GM23248 (cell line): ENCODE results near the gene TMEM74B. TPM values are rescaled to one million over a fixed set of nuclear protein-coding genes. Genes with fewer than 3 reads are reported as not detected.

Experiments used
- DNase-seq: peaks from one replicate; pipeline ENCODE4 v3.0.0-alpha.2; 2015
- H2AFZ ChIP-seq: fragments of 200-600 bp; sonication (generic); 2 replicates; pipeline ENCODE4 v1.6.1; 2016; ENCODE audit warnings: antibody characterized with exemption
- H3F3A ChIP-seq: fragments of 200-600 bp; sonication (generic); 2 replicates; pipeline ENCODE4 v1.6.1; 2016; ENCODE audit warnings: mild to moderate bottlenecking, antibody characterized with exemption, mixed run types; ENCODE audit not compliant: insufficient read depth
- H3K27ac ChIP-seq: fragments of 200-600 bp; sonication (generic); 2 replicates; pipeline ENCODE4 v1.5.1; 2016; ENCODE audit warnings: mild to moderate bottlenecking
- H3K27me3 ChIP-seq: fragments of 200-600 bp; sonication (generic); replicated peaks from 2 replicates; pipeline ENCODE4 v1.6.1; 2016; ENCODE audit warnings: mild to moderate bottlenecking; ENCODE audit not compliant: insufficient read depth
- H3K36me3 ChIP-seq: fragments of 200-600 bp; sonication (generic); 2 replicates; pipeline ENCODE4 v1.6.1; 2016; ENCODE audit warnings: low read depth, mild to moderate bottlenecking
- H3K4me1 ChIP-seq: fragments of 200-600 bp; sonication (generic); 2 replicates; pipeline ENCODE4 v1.6.1; 2016; ENCODE audit warnings: mild to moderate bottlenecking; ENCODE audit not compliant: insufficient read depth
- H3K4me2 ChIP-seq: fragments of 200-600 bp; sonication (generic); one replicate; pipeline ENCODE4 v1.6.1; 2016; ENCODE audit warnings: mild to moderate bottlenecking; ENCODE audit not compliant: unreplicated experiment
- H3K4me3 ChIP-seq: fragments of 200-600 bp; sonication (generic); 2 replicates; pipeline ENCODE4 v1.5.1; 2016; ENCODE audit warnings: mild to moderate bottlenecking
- H3K79me2 ChIP-seq: fragments of 200-600 bp; sonication (generic); 2 replicates; pipeline ENCODE4 v1.6.1; 2016; ENCODE audit warnings: mild to moderate bottlenecking; ENCODE audit not compliant: insufficient read depth
- H3K9ac ChIP-seq: fragments of 200-600 bp; sonication (generic); 2 replicates; pipeline ENCODE4 v1.6.1; 2016; ENCODE audit warnings: mild to moderate bottlenecking
- H3K9me2 ChIP-seq: fragments of 200-600 bp; sonication (generic); 2 replicates; pipeline ENCODE4 v1.6.1; 2016; ENCODE audit warnings: mixed run types, mild to moderate bottlenecking, moderate library complexity; ENCODE audit not compliant: insufficient read depth
- H3K9me3 ChIP-seq: fragments of 200-600 bp; sonication (generic); one replicate; pipeline ENCODE4 v1.6.1; 2017; ENCODE audit warnings: low read depth
- H4K20me1 ChIP-seq: fragments of 200-600 bp; sonication (generic); 2 replicates; pipeline ENCODE4 v1.6.0; 2016; ENCODE audit not compliant: insufficient read depth
- EZH2 ChIP-seq: fragments of 200-600 bp; sonication (generic); IDR thresholded peaks from 2 replicates; pipeline ENCODE4 v1.6.1; 2018; ENCODE audit warnings: antibody characterized with exemption, mild to moderate bottlenecking; ENCODE audit not compliant: insufficient read depth, poor library complexity, severe bottlenecking
- EZH2phosphoT487 ChIP-seq: fragments of 200-600 bp; sonication (generic); IDR thresholded peaks from 2 replicates; pipeline ENCODE4 v1.6.1; 2018; ENCODE audit warnings: antibody characterized with exemption, moderate library complexity, mild to moderate bottlenecking, low read depth; ENCODE audit not compliant: insufficient read depth
- WGBS, 2 experiments: methylation state at CpG; one replicate each; pipeline ENCODE4 v1.1.6; 2015 to 2017; ENCODE audit warnings: low lambda C conversion rate in 2 of 2, low coverage in 1 of 2; ENCODE audit errors: missing lambda C conversion rate in 2 of 2; 5-methylcytosine and 5-hydroxymethylcytosine counted together
- in situ Hi-C: fragments of 300-500 bp; cut with MboI; formaldehyde crosslinking; loops from 2 replicates; pipeline ENCODE4 v1.15.0; 2020
- polyA plus RNA-seq: library from polyadenylated mRNA; unstranded; fragments of >200 nt; fragmentation: Nextera tagmentation; extraction: Ambion mirVana; gene quantifications from 2 replicates; pipeline ENCODE4 v1.2.1, GENCODE V29; 2016
- total RNA-seq: library from RNA; depleted of rRNA; stranded (reverse); fragments of >200 nt; shearing (Covaris generic); gene quantifications from 2 replicates; pipeline ENCODE4 v1.2.3, GENCODE V29; 2014

Gene TMEM74B
- total and polyA plus RNA-seq, 2 experiments from 2014 or later: 0.18 to 0.43 TPM

DNA sequence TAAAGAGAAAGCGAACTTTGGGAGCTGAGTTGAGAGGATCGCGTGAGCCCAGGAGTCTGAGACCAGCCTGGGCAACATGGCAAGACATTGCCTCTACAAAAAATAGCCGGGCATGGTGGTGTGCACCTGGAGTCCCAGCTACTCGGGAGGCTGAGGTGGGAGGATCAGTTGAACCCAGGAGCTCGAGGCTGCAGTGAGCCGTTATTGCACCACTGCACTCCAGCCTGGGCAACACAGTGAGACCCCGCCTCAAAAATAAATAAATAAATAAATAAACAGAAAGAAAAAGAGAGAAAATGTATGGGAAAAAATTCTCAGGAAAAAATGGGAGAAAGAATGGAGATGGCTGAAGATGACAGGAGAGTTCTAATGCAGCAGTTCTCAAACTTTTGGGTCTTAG, 21.0 kb upstream of the TMEM74B start:
- no peaks in the 10 kb centered on the region for H3K36me3 ChIP-seq
- H3K4me3 ChIP-seq: no peak overlapping the region
- H3K27me3 ChIP-seq: peaks cover 48% of the 10 kb centered on the region
- no peak overlapping the region for H3K4me2 ChIP-seq
- no peaks in the 10 kb centered on the region for H3K9me3 ChIP-seq
- no peaks in the 10 kb centered on the region for H3K79me2 ChIP-seq
- no peak overlapping the region for H3K9ac ChIP-seq
- WGBS, 2 experiments: 69 to 72% methylated on average over 8 of the region's 8 CpGs
- no peak for DNase-seq
- H3K4me1 ChIP-seq: no peaks in the 10 kb centered on the region
- no peak overlapping the region for H2AFZ ChIP-seq
- no peaks in the 10 kb centered on the region for H4K20me1 ChIP-seq
- in situ Hi-C loops: loop anchor here (25.0 kb wide), 1 partner anchor 394 kb away; no protein-coding TSS in a partner anchor
- H3F3A ChIP-seq: no peaks in the 10 kb centered on the region
- H3K9me2 ChIP-seq: no peaks in the 10 kb centered on the region
- TF ChIP-seq EZH2phosphoT487: no peak
- TF ChIP-seq EZH2: no peak
- H3K27ac ChIP-seq: no peak overlapping the region

DNA sequence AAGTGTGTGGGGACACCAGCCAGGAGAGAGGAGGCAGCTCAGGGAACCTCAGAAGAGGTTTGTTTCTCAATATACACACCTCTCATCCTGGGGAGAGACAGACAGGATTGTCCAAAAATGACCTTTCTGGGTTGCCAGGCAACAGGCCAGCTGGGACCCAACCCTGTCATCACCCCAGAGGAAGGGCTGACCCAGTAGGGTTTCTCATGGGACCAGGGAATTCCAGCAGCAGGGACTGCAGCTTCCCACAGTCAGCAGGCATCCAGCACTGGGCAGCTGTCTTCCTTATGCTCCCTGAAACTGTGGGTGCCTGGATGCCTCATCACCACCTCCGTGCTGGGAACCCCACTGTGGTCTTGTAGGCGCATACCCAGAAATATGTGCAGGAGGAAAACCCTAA, 19.8 kb upstream of the TMEM74B start:
- no peak overlapping the region for H2AFZ ChIP-seq
- H3K36me3 ChIP-seq: no peaks in the 10 kb centered on the region
- no peaks in the 10 kb centered on the region for H3K9me3 ChIP-seq
- no peaks in the 10 kb centered on the region for H3K9me2 ChIP-seq
- in situ Hi-C loops: loop anchor here (25.0 kb wide), 1 partner anchor 392 kb away; no protein-coding TSS in a partner anchor
- no peak overlapping the region for H3K9ac ChIP-seq
- WGBS, 2 experiments: 63 to 70% methylated on average over 2 of the region's 2 CpGs
- no peak for TF ChIP-seq EZH2
- no peak for TF ChIP-seq EZH2phosphoT487
- no peak overlapping the region for H3K4me2 ChIP-seq
- no peaks in the 10 kb centered on the region for H4K20me1 ChIP-seq
- no peak overlapping the region for H3K27ac ChIP-seq
- no peaks in the 10 kb centered on the region for H3F3A ChIP-seq
- H3K4me3 ChIP-seq: no peak overlapping the region
- H3K4me1 ChIP-seq: no peaks in the 10 kb centered on the region
- H3K27me3 ChIP-seq: peaks cover 44% of the 10 kb centered on the region
- no peaks in the 10 kb centered on the region for H3K79me2 ChIP-seq
- no peak for DNase-seq

DNA sequence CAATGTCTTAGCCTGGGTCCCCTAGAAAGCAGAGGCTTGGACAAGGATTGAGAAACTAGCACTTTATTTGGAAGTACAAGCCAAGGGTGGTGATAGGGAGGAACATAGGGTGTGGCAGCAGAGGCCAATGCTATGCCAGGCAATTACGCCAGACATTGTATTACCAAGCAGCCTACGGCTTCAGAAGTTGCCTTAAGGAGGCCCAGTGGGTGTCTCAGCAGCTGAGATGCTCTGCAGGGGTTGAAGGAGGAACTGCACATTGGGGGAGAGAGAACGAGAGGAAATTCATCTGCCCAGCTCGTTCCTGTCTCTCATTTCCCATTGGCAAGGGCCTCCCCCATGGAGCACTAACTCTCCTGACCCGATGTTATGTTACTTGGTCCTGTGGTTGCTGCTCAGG, 19.3 kb upstream of the TMEM74B start:
- in situ Hi-C loops: loop anchor here (25.0 kb wide), 1 partner anchor 392 kb away; no protein-coding TSS in a partner anchor
- TF ChIP-seq EZH2 (no peak), EZH2phosphoT487 (no peak)
- H3K27ac ChIP-seq: no peak overlapping the region
- no peak overlapping the region for H3K4me3 ChIP-seq
- no peaks in the 10 kb centered on the region for H4K20me1 ChIP-seq
- no peak overlapping the region for H2AFZ ChIP-seq
- no peaks in the 10 kb centered on the region for H3K36me3 ChIP-seq
- DNase-seq: no peak
- H3K4me1 ChIP-seq: no peaks in the 10 kb centered on the region
- 26 to 40% methylated on average over 5 of the region's 5 CpGs for WGBS, 2 experiments
- no peaks in the 10 kb centered on the region for H3K9me3 ChIP-seq
- H3K9ac ChIP-seq: no peak overlapping the region
- H3F3A ChIP-seq: no peaks in the 10 kb centered on the region
- H3K79me2 ChIP-seq: no peaks in the 10 kb centered on the region
- no peaks in the 10 kb centered on the region for H3K9me2 ChIP-seq
- no peak overlapping the region for H3K4me2 ChIP-seq
- peaks cover 43% of the 10 kb centered on the region for H3K27me3 ChIP-seq

DNA sequence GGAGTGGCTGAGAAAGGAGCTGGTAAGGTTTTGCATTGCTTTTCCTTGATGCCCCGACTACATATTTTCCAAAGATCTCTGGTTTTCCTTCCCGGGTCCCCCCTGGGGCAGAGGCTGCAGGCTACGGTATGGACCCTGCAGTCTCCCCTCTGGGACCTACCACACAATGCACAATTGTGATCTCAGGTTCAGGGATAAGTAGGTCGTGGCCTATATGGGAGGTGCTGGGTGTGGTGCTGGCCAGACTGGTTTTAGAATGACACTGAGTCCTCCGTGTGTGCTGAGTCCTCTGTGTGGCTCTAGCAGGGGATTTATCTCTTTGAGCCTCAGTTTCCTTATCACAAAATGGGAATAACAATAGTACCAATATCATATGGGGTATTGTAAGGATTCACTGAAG, 18.8 kb upstream of the TMEM74B start:
- DNase-seq: no peak
- Histone ChIP-seq H3K79me2 (no peaks in the 10 kb centered on the region), H3K9ac (no peak overlapping the region), H3K9me2 (no peaks in the 10 kb centered on the region), H3K36me3 (no peaks in the 10 kb centered on the region), H3K9me3 (no peaks in the 10 kb centered on the region), H2AFZ (no peak overlapping the region), H3K4me1 (no peaks in the 10 kb centered on the region), H3K4me3 (no peak overlapping the region), H3K4me2 (no peak overlapping the region), H3K27me3 (peaks cover 40% of the 10 kb centered on the region), H3F3A (no peaks in the 10 kb centered on the region), H4K20me1 (no peaks in the 10 kb centered on the region), H3K27ac (no peak overlapping the region)
- TF ChIP-seq EZH2phosphoT487: no peak
- TF ChIP-seq EZH2: no peak
- WGBS, 2 experiments: 28 to 34% methylated on average over 5 of the region's 5 CpGs
- in situ Hi-C loops: loop anchor here (25.0 kb wide), 1 partner anchor 391 kb away; no protein-coding TSS in a partner anchor
